ENCODE results near the gene SIPA1L2.

The SIPA1L2 gene

DNA sequence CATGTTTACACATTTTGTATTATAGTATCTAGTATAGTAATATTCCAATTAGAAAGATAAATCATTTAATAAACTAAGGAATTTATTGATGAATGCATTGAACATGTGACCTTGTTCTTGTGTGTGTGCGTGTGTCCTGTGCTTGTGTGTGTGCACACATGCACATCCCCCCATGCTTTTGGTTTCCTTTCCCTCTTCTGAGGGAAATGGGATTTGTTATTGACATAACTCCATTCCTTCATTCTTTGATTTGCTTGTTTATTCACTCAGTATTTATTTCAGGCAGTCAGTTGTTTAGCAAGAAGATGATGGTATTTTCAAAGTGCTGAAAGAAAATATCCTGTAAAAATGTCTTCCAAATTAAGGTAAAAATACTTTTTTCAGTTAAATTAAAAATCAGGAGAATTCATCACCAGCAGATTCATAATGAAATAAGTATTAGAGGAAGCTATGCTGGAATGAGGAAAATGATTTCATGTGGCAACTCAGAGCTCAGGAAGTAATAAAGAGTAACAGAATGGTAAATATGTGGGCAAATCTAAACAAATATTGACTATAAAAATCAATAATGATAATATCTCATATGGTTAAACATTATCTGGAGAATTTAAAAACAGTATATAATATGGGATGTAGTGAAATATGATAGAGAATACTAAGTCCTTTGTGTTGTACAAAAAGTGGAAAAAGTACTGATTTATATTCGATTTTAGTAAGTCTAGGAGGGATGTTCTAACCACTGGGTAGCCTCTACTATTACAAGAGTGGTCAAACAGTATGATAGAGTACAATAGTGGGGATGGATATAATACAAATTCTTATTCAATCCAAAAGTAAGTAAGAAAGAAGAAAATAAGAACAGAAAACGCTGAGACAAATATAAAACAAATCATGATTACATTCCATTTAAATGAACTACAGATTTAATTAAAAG is 35.2 kb upstream of the SIPA1L2 start:
- no peak overlapping the region for H3K27ac ChIP-seq (ENCODE audit: low read depth, low read length)

DNA sequence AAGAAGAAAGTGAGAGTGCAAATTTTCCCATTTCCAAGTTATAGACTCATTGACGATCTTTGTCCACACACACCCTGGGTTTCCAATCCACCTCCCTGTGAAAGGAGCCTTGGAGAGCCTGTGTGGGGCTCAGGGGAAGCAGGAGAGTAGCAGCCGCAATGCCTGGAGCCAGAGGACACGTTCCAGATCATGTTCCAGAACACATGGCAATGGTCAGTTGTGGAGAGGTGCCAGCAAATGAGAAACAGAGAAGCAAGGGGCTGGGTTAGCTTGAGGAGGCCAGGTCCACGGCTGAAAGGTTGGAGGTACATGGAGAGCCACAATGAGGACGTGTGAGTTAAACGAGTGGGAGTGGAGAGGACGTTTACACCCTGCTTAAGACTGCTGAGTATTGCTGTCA is 33.0 kb upstream of the SIPA1L2 start:
- no peaks in the 10 kb centered on the region for H3K36me3 ChIP-seq (ENCODE audit: low read length)
- no peaks in the 10 kb centered on the region for H3K79me2 ChIP-seq (ENCODE audit: insufficient read depth, low read length)
- no peaks in the 10 kb centered on the region; the same call in 1 of the 2 replicates for H3K9me2 ChIP-seq (replicated peaks; ENCODE audit: insufficient read depth, low read length)
- no peaks in the 10 kb centered on the region for H3F3A ChIP-seq (ENCODE audit: insufficient read depth)
- H3K9me3 ChIP-seq (ENCODE audit: insufficient read depth, low read length), result no peaks in the 10 kb centered on the region
- no peak overlapping the region for H3K4me3 ChIP-seq (ENCODE audit: insufficient read depth, low read length, poor library complexity, severe bottlenecking)
- no peak overlapping the region for H3K4me2 ChIP-seq (ENCODE audit: low read depth, low read length, poor library complexity, severe bottlenecking)
- H2AFZ ChIP-seq (ENCODE audit: low read depth, low read length, severe bottlenecking), result no peak overlapping the region
- TF ChIP-seq EZH2phosphoT487 (conservative IDR thresholded peaks at IDR 0.05; ENCODE audit: low read length), result no peak
- TF ChIP-seq, protein P1, sequence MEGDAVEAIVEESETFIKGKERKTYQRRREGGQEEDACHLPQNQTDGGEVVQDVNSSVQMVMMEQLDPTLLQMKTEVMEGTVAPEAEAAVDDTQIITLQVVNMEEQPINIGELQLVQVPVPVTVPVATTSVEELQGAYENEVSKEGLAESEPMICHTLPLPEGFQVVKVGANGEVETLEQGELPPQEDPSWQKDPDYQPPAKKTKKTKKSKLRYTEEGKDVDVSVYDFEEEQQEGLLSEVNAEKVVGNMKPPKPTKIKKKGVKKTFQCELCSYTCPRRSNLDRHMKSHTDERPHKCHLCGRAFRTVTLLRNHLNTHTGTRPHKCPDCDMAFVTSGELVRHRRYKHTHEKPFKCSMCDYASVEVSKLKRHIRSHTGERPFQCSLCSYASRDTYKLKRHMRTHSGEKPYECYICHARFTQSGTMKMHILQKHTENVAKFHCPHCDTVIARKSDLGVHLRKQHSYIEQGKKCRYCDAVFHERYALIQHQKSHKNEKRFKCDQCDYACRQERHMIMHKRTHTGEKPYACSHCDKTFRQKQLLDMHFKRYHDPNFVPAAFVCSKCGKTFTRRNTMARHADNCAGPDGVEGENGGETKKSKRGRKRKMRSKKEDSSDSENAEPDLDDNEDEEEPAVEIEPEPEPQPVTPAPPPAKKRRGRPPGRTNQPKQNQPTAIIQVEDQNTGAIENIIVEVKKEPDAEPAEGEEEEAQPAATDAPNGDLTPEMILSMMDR (IDR thresholded peaks at IDR 0.05; ENCODE audit: insufficient read depth, low read length, poor library complexity, severe bottlenecking), result no peak
- no peak overlapping the region for H3K9ac ChIP-seq (ENCODE audit: low read length)
- no peak overlapping the region for H3K27ac ChIP-seq (ENCODE audit: low read depth, low read length)
- no peaks in the 10 kb centered on the region for H4K20me1 ChIP-seq (ENCODE audit: low read depth, low read length)
- H3K27me3 ChIP-seq (ENCODE audit: low read length), result no peaks in the 10 kb centered on the region

More for the DNA sequence above, 35.2 kb upstream of the SIPA1L2 start:
- Histone ChIP-seq H3K9ac (ENCODE audit: low read length) (no peak overlapping the region), H3K36me3 (ENCODE audit: low read length) (no peaks in the 10 kb centered on the region), H3K4me3 (ENCODE audit: insufficient read depth, low read length, poor library complexity, severe bottlenecking) (no peak overlapping the region), H2AFZ (ENCODE audit: low read depth, low read length, severe bottlenecking) (no peak overlapping the region), H3K9me3 (ENCODE audit: insufficient read depth, low read length) (no peaks in the 10 kb centered on the region), H3K9me2 (replicated peaks; ENCODE audit: insufficient read depth, low read length) (no peaks in the 10 kb centered on the region; the same call in 1 of the 2 replicates), H3K27me3 (ENCODE audit: low read length) (no peaks in the 10 kb centered on the region), H4K20me1 (ENCODE audit: low read depth, low read length) (no peaks in the 10 kb centered on the region), H3F3A (ENCODE audit: insufficient read depth) (no peaks in the 10 kb centered on the region), H3K79me2 (ENCODE audit: insufficient read depth, low read length) (no peaks in the 10 kb centered on the region), H3K4me2 (ENCODE audit: low read depth, low read length, poor library complexity, severe bottlenecking) (no peak overlapping the region)
- TF ChIP-seq, protein P1 (IDR thresholded peaks at IDR 0.05; ENCODE audit: insufficient read depth, low read length, poor library complexity, severe bottlenecking), result no peak
- TF ChIP-seq EZH2phosphoT487 (conservative IDR thresholded peaks at IDR 0.05; ENCODE audit: low read length), result no peak

DNA sequence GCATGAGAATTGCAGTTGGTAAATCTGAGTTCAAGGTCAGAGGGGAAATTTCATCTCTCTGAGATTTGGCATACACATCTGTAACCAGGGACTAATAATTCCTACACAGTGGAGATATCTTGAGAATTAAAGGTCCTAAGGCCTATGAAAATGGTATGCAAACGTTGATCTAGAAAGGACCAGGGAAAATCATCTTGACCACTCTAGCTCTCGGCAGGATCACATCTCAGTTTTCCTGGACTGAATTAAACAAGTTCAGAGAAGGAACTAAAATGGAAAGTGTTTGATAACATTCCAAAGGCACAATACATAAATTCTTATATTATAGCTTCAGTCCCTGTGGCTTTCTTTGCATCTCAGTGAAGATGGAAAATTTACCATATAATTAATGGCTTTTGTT is 28.5 kb upstream of the SIPA1L2 start:
- Histone ChIP-seq H3K27me3 (ENCODE audit: low read length) (no peaks in the 10 kb centered on the region), H3K27ac (ENCODE audit: low read depth, low read length) (no peak overlapping the region), H3F3A (ENCODE audit: insufficient read depth) (no peaks in the 10 kb centered on the region), H3K9me3 (ENCODE audit: insufficient read depth, low read length) (no peaks in the 10 kb centered on the region), H3K4me3 (ENCODE audit: insufficient read depth, low read length, poor library complexity, severe bottlenecking) (no peak overlapping the region), H3K36me3 (ENCODE audit: low read length) (no peaks in the 10 kb centered on the region), H2AFZ (ENCODE audit: low read depth, low read length, severe bottlenecking) (no peak overlapping the region), H3K9me2 (replicated peaks; ENCODE audit: insufficient read depth, low read length) (no peaks in the 10 kb centered on the region; the same call in 1 of the 2 replicates), H3K9ac (ENCODE audit: low read length) (no peak overlapping the region), H4K20me1 (ENCODE audit: low read depth, low read length) (no peaks in the 10 kb centered on the region), H3K79me2 (ENCODE audit: insufficient read depth, low read length) (no peaks in the 10 kb centered on the region), H3K4me2 (ENCODE audit: low read depth, low read length, poor library complexity, severe bottlenecking) (no peak overlapping the region)
- TF ChIP-seq, protein P1 (IDR thresholded peaks at IDR 0.05; ENCODE audit: insufficient read depth, low read length, poor library complexity, severe bottlenecking), result no peak
- no peak for TF ChIP-seq EZH2phosphoT487 (conservative IDR thresholded peaks at IDR 0.05; ENCODE audit: low read length)

Measured in SU-DHL-6 (cell line).